K562 (cell line): ENCODE results near the gene TTC32. TPM values are rescaled to one million over a fixed set of nuclear protein-coding genes. Genes with fewer than 3 reads are reported as not detected.

Experiments used
- ATAC-seq: fragments of 200-7000 bp; cut with Tn5 transposase; 3 replicates; pipeline ENCODE4 v1.9.1; 2020; ENCODE audit warnings: moderate library complexity
- BruUV-seq: library from RNA; stranded (reverse); fragments of 400-500 nt; replicated peaks from 2 replicates; lab custom pipeline; 2021; lab: Mats Ljungman, UMichigan
- CTCF ChIA-PET: fragments of 300-600 bp; formaldehyde crosslinking; extraction: SDS; loops from one replicate; lab custom pipeline; 2021; ENCODE audit warnings: low intra/inter-chr PET ratio; lab: Yijun Ruan, JAX
- POLR2A ChIA-PET: fragments of 300-600, 350-650 bp; sonication (Branson Sonifier 250); formaldehyde crosslinking; extraction: SDS; loops from one replicate; lab custom pipeline; 2021; ENCODE audit warnings: antibody characterized with exemption, inconsistent platforms; lab: Yijun Ruan, JAX
- DNase-seq, 4 experiments: peaks; one replicate each; pipeline versions ENCODE4 v3.0.0 to v3.0.0-alpha.2; 2011 to 2018; ENCODE audit warnings: low spot score in 3 of 4, mixed read lengths in 3 of 4; ENCODE audit errors: extremely low read depth in 1 of 4
- FAIRE-seq: peaks from 2 replicates; lab custom pipeline; 2011; peaks lifted over from hg19 to GRCh38; lab: Jason Lieb, UNC
- H2AFZ ChIP-seq: 2 replicates; pipeline ENCODE4 v1.6.0; 2011; ENCODE audit warnings: low read depth, low read length, control low read depth, inconsistent platforms
- H3K27ac ChIP-seq: fragments of 200-600 bp; 3 replicates; pipeline ENCODE4 v1.8.0; 2011; ENCODE audit warnings: low read depth, mild to moderate bottlenecking, control low read depth, inconsistent platforms, low read length, moderate library complexity, mixed read lengths; ENCODE audit errors: extremely low read depth
- H3K27me3 ChIP-seq, 2 experiments: fragments of 300-600 bp in 1 of 2; 2 replicates in 1 of 2; 3 replicates in 1 of 2; pipeline versions ENCODE4 v1.6.0 to v1.8.0; 2011; ENCODE audit warnings: inconsistent platforms in 2 of 2, low read length in 2 of 2, mild to moderate bottlenecking in 1 of 2, mixed read lengths in 1 of 2, moderate library complexity in 1 of 2; ENCODE audit not compliant: control insufficient read depth in 2 of 2, insufficient read depth in 2 of 2
- H3K36me3 ChIP-seq: fragments of 300-600 bp; 3 replicates; pipeline ENCODE4 v1.8.0; 2011; ENCODE audit warnings: mild to moderate bottlenecking, low read length, inconsistent platforms; ENCODE audit not compliant: control insufficient read depth, insufficient read depth
- H3K4me1 ChIP-seq, 2 experiments: fragments of 200-600 bp in 1 of 2; replicated peaks in 1 of 2; 2 replicates in 1 of 2; 3 replicates in 1 of 2; pipeline versions ENCODE4 v1.5.1 to v1.8.0; 2011; ENCODE audit warnings: inconsistent platforms in 2 of 2, low read length in 2 of 2, mild to moderate bottlenecking in 1 of 2, mixed read lengths in 1 of 2, moderate library complexity in 1 of 2; ENCODE audit not compliant: control insufficient read depth in 2 of 2, insufficient read depth in 2 of 2
- H3K4me2 ChIP-seq: 2 replicates; pipeline ENCODE4 v1.6.1; 2011; ENCODE audit warnings: low read length, control low read depth, inconsistent platforms, mixed read lengths; ENCODE audit not compliant: insufficient read depth
- H3K4me3 ChIP-seq: fragments of 200-600 bp; sonication (generic), shearing (Covaris generic); 2 replicates; pipeline ENCODE4 v1.5.1; 2016; ENCODE audit warnings: control low read depth, inconsistent platforms
- H3K79me2 ChIP-seq: fragments of 200-600 bp; 3 replicates; pipeline ENCODE4 v1.8.0; 2011; ENCODE audit warnings: low read length, inconsistent platforms; ENCODE audit not compliant: control insufficient read depth, insufficient read depth
- H3K9ac ChIP-seq, 2 experiments: 2 replicates each; pipeline versions ENCODE4 v1.6.0 to v1.6.1; 2011; ENCODE audit warnings: low read depth in 2 of 2, low read length in 2 of 2, control low read depth in 1 of 2, inconsistent platforms in 1 of 2, mild to moderate bottlenecking in 1 of 2, mixed read lengths in 1 of 2; ENCODE audit not compliant: insufficient read depth in 1 of 2
- H3K9me1 ChIP-seq: one replicate; pipeline ENCODE4 v1.6.0; 2011; ENCODE audit warnings: inconsistent platforms, mild to moderate bottlenecking, low read length, moderate library complexity; ENCODE audit not compliant: control insufficient read depth, insufficient read depth
- H3K9me3 ChIP-seq: replicated peaks from 2 replicates; pipeline ENCODE4 v1.5.1; 2011; ENCODE audit warnings: low read depth, low read length, inconsistent platforms; ENCODE audit not compliant: control insufficient read depth, insufficient read depth
- H4K20me1 ChIP-seq: replicated peaks from 2 replicates; pipeline ENCODE4 v1.6.1; 2011; ENCODE audit warnings: low read length, inconsistent platforms, mixed read lengths; ENCODE audit not compliant: control insufficient read depth, insufficient read depth
- CSDE1 ChIP-seq, 2 experiments: fragments of 450-650 bp; IDR thresholded peaks; 2 replicates each; pipeline ENCODE4 v1.6.1; 2016; ENCODE audit warnings: mild to moderate bottlenecking in 1 of 2
- E4F1 ChIP-seq: fragments of 250-450 bp; sonication (Bioruptor Pico); IDR thresholded peaks from 2 replicates; pipeline ENCODE4 v1.5.0; 2021; ENCODE audit warnings: mild to moderate bottlenecking, borderline replicate concordance
- ILF3 ChIP-seq: fragments of 450-650 bp; IDR thresholded peaks from 2 replicates; pipeline ENCODE4 v1.6.1; 2018; ENCODE audit warnings: antibody characterized with exemption, mild to moderate bottlenecking, moderate library complexity, borderline replicate concordance
- PKNOX1 ChIP-seq: fragments of 450-650 bp; IDR thresholded peaks from 2 replicates; pipeline ENCODE4 v1.6.1; 2016
- POU5F1 ChIP-seq: fragments of 150-350 bp; IDR thresholded peaks from 2 replicates; pipeline ENCODE4 v1.6.1; 2014; ENCODE audit warnings: borderline replicate concordance, low read length, low read depth, mild to moderate bottlenecking; ENCODE audit not compliant: partially characterized antibody
- REST ChIP-seq, 2 experiments: fragments of 450-650 bp; formaldehyde crosslinking in 1 of 2; IDR thresholded peaks; 2 replicates each; pipeline versions ENCODE4 v1.4.0 to v1.6.1; 2014 to 2020; ENCODE audit warnings: mild to moderate bottlenecking in 2 of 2, borderline replicate concordance in 1 of 2, low read depth in 1 of 2
- ZBTB33 ChIP-seq: sonication (generic); formaldehyde crosslinking; IDR thresholded peaks from 2 replicates; pipeline ENCODE4 v1.8.1; 2023; ENCODE audit warnings: mild to moderate bottlenecking, missing genetic modification reagents
- ZNF75A ChIP-seq: fragments of 450-650 bp; formaldehyde crosslinking; IDR thresholded peaks from 2 replicates; pipeline ENCODE4 v1.4.0; 2020; ENCODE audit warnings: mild to moderate bottlenecking
- WGBS: fragments of 100-300 bp; shearing (Covaris generic); methylation state at CpG from one replicate; pipeline ENCODE4 v1.1.6; 2016; ENCODE audit warnings: low coverage, mixed read lengths; ENCODE audit not compliant: insufficient coverage; ENCODE audit errors: missing lambda C conversion rate; 5-methylcytosine and 5-hydroxymethylcytosine counted together
- in situ Hi-C: fragments of 300-500 bp; cut with MboI; formaldehyde crosslinking; loops from 4 replicates; pipeline ENCODE4 v1.15.0; 2018; ENCODE audit warnings: inconsistent platforms, mixed read lengths
- intact Hi-C: fragments of 100-400 bp; cut with micrococcal nuclease; formaldehyde crosslinking; loops from 2 replicates; pipeline ENCODE4 v1.14.2; 2022
- polyA plus RNA-seq, 8 experiments: library from polyadenylated mRNA; depleted of rRNA in 4 of 8; stranded (reverse) in 5 of 8; unstranded in 3 of 8; fragments of >200 nt; fragmentation: Nextera tagmentation in 2 of 8; fragmentation: Illumina TruSeq in 1 of 8; extraction: Ambion mirVana in 2 of 8; extraction: Trizol in 1 of 8; gene quantifications; 2 replicates each; pipeline versions ENCODE4 v1.2.1 to v1.2.3, GENCODE V29; 2011 to 2014; ENCODE audit warnings: inconsistent platforms in 1 of 8, missing spikeins in 1 of 8
- total RNA-seq, 7 experiments: library from RNA; depleted of rRNA in 6 of 7; stranded (reverse); fragments of >200 nt in 6 of 7; fragmentation: Illumina TruSeq in 2 of 7; extraction: Trizol in 2 of 7; gene quantifications; 2 replicates each; pipeline versions ENCODE4 v1.2.1 to v1.2.3, GENCODE V29; 2011 to 2021; ENCODE audit warnings: low replicate concordance in 1 of 7

Gene TTC32
- total and polyA plus RNA-seq, 9 of the 15 experiments (the other 6 are each of a cell fraction or from before 2014, with no cell fraction given), result 27.6 to 71.4 (median 52.6) TPM

GRCh38 chr2:19883486-19883885, 18.3 kb downstream of the TTC32 start:
- in situ Hi-C loops, result no loop called here
- 16% methylated on average over 2 of the region's 2 CpGs for WGBS

More at GRCh38 chr2:19883486-19883885, 18.3 kb downstream of the TTC32 start:
- no peaks in the 10 kb centered on the region for H3K36me3 ChIP-seq
- intact Hi-C loops, result loop anchor here (10.0 kb wide), 1 partner anchor 1329 kb away; no protein-coding TSS in a partner anchor
- H3K27me3 ChIP-seq, result no peaks in the 10 kb centered on the region
- TF ChIP-seq ZBTB33 (no peak), ILF3 (no peak), ZNF75A (CRISPR knock-in tag) (no peak), PKNOX1 (no peak), CSDE1 (IDR thresholded peaks at IDR 0.05) (no peak), E4F1 (no peak), POU5F1 (no peak), REST (IDR thresholded peaks at IDR 0.05; ENCODE audit: borderline replicate concordance) (no peak), REST (CRISPR knock-in tag; IDR thresholded peaks at IDR 0.05; ENCODE audit: low read depth) (no peak)
- TF ChIP-seq, all 486 proteins: peak for 0
- H3K27ac ChIP-seq, result no peak overlapping the region
- no peak overlapping the region for H3K4me3 ChIP-seq
- FAIRE-seq (no peak), DNase-seq (no peak), ATAC-seq (no peak)
- no peaks in the 10 kb centered on the region for H3K9me1 ChIP-seq
- H3K4me2 ChIP-seq, result no peak overlapping the region
- ChIA-PET CTCF (no interaction called here), POLR2A (interaction anchor here (0.7 kb wide), 1 partner anchor 24 kb away, joined by 4 read pairs; no protein-coding TSS in a partner anchor)
- BruUV-seq, result no TSS peak
- no peak overlapping the region for H3K9ac ChIP-seq
- H3K9me3 ChIP-seq, result no peaks in the 10 kb centered on the region
- H3K79me2 ChIP-seq, result no peaks in the 10 kb centered on the region
- peaks cover 2 to 4% of the 10 kb centered on the region in 2 experiments; a peak in 2 of 5 replicates for H3K4me1 ChIP-seq
- no peak overlapping the region for H2AFZ ChIP-seq
- no peaks in the 10 kb centered on the region for H4K20me1 ChIP-seq
